ENCODE data around the gene TMTC2.

TMTC2 gene

DNA sequence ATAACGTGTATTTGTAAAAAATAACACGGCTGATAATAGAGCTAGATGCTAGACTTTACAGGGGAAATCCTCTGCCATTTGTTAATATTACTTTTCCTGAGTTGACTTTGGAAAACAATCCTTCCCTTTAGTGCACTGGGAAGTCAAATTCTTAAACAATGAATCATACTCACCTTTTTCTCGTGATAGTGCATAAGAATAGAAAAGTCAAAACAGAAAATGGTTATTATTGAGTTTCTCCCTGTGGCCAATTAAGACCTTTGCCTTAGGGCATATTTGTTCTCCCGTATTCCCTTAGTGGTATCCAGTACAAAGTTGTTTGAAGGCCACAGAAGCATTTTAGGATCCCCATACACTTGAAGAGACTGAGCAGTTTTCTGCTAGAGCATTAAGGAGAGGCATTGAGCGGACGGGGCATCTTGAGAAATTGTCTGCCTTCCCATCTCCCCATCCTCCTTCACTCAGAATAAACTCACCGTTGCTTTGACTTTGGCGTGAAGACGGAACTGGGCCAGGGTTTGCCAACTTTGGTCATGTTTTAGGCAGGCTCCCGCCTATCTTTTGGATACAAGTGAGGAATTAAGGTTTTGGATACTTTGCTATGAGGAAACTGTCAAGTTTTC is 171.3 kb downstream of the TMTC2 start:
- no peaks in the 10 kb centered on the region for H4K20me1 ChIP-seq (ENCODE audit: insufficient read depth)
- H3K27me3 ChIP-seq (ENCODE audit: insufficient read depth, low read depth) = no peaks in the 10 kb centered on the region
- H3K79me2 ChIP-seq (ENCODE audit: insufficient read depth, low read depth) = no peaks in the 10 kb centered on the region
- no peaks in the 10 kb centered on the region for H3K36me3 ChIP-seq (ENCODE audit: insufficient read depth)
- H3K27ac ChIP-seq = no peak overlapping the region
- H3K4me1 ChIP-seq (ENCODE audit: low read depth, poor library complexity, severe bottlenecking) = no peaks in the 10 kb centered on the region
- H2AFZ ChIP-seq (ENCODE audit: low read depth) = no peak overlapping the region
- no peak overlapping the region for H3K4me3 ChIP-seq (IDR thresholded peaks at IDR 0.05; ENCODE audit: insufficient read depth, low read depth, low read length)
- no peak overlapping the region for H3K9ac ChIP-seq
- TF ChIP-seq, protein P1, sequence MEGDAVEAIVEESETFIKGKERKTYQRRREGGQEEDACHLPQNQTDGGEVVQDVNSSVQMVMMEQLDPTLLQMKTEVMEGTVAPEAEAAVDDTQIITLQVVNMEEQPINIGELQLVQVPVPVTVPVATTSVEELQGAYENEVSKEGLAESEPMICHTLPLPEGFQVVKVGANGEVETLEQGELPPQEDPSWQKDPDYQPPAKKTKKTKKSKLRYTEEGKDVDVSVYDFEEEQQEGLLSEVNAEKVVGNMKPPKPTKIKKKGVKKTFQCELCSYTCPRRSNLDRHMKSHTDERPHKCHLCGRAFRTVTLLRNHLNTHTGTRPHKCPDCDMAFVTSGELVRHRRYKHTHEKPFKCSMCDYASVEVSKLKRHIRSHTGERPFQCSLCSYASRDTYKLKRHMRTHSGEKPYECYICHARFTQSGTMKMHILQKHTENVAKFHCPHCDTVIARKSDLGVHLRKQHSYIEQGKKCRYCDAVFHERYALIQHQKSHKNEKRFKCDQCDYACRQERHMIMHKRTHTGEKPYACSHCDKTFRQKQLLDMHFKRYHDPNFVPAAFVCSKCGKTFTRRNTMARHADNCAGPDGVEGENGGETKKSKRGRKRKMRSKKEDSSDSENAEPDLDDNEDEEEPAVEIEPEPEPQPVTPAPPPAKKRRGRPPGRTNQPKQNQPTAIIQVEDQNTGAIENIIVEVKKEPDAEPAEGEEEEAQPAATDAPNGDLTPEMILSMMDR (conservative IDR thresholded peaks at IDR 0.05; ENCODE audit: low read depth, low read length) = no peak
- H3K4me2 ChIP-seq = no peak overlapping the region

DNA sequence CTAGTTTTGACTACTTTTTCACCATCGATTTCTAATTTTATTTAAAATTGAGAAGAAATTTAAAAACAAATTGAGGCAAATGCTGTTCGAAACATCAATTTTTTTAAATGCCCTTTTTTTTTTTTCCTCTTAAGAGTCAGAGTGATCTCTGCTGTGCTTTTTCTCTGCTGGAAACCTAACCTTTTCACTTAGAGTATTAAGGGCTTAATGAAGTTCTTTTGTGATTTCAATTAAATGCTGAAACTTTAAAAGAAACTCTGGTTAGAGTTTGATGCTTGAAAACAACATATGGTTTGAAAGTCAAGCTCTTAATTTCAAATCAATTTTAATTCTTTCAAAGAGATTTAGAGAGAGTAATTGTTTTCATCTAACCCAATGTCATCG is 171.8 kb downstream of the TMTC2 start:
- H3K9ac ChIP-seq = no peak overlapping the region
- no peak overlapping the region for H3K4me3 ChIP-seq (IDR thresholded peaks at IDR 0.05; ENCODE audit: insufficient read depth, low read depth, low read length)
- no peak overlapping the region for H3K4me2 ChIP-seq

DNA sequence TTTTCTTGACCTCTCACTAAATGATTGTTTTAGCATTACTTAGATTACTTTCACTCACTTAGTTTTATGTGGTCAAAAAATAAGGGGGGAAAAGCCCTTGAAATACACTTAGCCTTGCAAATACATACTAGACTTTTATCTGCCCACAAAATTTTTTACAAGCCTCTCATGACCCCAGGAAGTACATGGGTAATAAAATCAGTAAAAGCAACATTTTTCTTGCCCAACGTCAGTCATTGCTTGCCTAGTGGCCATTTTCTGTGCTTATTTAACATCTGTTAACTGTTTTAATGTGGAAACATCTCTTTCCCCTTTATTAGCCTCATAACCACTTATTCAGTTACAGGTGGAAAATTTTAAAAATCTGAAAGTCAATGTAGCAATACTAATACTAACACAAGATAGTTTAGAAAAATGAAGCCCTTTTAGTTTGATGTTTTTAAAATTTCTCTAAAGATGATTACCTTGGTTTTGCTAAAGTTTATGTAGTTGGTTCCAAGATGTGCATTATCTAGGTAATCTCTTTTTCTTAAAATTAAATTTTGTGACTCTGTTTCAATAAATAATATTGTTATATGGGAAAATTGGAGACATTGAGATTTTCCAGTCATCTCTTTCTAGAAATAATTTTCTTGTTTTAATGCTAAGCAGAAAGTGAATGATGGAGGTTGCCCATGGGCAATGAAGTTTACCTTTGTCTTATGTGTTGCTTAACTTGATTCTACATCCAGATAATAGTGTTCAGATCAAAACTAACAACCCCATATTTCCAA is 175.5 kb downstream of the TMTC2 start:
- no peaks in the 10 kb centered on the region for H3K4me1 ChIP-seq (ENCODE audit: low read depth, poor library complexity, severe bottlenecking)
- no peaks in the 10 kb centered on the region for H3K27me3 ChIP-seq (ENCODE audit: insufficient read depth, low read depth)
- no peaks in the 10 kb centered on the region for H3K79me2 ChIP-seq (ENCODE audit: insufficient read depth, low read depth)
- H3K9ac ChIP-seq = no peak overlapping the region
- no peak overlapping the region for H3K4me2 ChIP-seq
- TF ChIP-seq, protein P1 (conservative IDR thresholded peaks at IDR 0.05; ENCODE audit: low read depth, low read length) = no peak
- no peak overlapping the region for H3K4me3 ChIP-seq (IDR thresholded peaks at IDR 0.05; ENCODE audit: insufficient read depth, low read depth, low read length)
- no peaks in the 10 kb centered on the region for H3K36me3 ChIP-seq (ENCODE audit: insufficient read depth)
- no peak overlapping the region for H2AFZ ChIP-seq (ENCODE audit: low read depth)
- no peak overlapping the region for H3K27ac ChIP-seq
- H4K20me1 ChIP-seq (ENCODE audit: insufficient read depth) = no peaks in the 10 kb centered on the region

More for the DNA sequence above, 171.8 kb downstream of the TMTC2 start:
- Histone ChIP-seq H3K36me3 (ENCODE audit: insufficient read depth) (no peaks in the 10 kb centered on the region), H3K4me1 (ENCODE audit: low read depth, poor library complexity, severe bottlenecking) (no peaks in the 10 kb centered on the region), H3K79me2 (ENCODE audit: insufficient read depth, low read depth) (no peaks in the 10 kb centered on the region), H3K27me3 (ENCODE audit: insufficient read depth, low read depth) (no peaks in the 10 kb centered on the region), H2AFZ (ENCODE audit: low read depth) (no peak overlapping the region), H3K27ac (no peak overlapping the region), H4K20me1 (ENCODE audit: insufficient read depth) (no peaks in the 10 kb centered on the region)
- TF ChIP-seq, protein P1 (conservative IDR thresholded peaks at IDR 0.05; ENCODE audit: low read depth, low read length) = no peak

DNA sequence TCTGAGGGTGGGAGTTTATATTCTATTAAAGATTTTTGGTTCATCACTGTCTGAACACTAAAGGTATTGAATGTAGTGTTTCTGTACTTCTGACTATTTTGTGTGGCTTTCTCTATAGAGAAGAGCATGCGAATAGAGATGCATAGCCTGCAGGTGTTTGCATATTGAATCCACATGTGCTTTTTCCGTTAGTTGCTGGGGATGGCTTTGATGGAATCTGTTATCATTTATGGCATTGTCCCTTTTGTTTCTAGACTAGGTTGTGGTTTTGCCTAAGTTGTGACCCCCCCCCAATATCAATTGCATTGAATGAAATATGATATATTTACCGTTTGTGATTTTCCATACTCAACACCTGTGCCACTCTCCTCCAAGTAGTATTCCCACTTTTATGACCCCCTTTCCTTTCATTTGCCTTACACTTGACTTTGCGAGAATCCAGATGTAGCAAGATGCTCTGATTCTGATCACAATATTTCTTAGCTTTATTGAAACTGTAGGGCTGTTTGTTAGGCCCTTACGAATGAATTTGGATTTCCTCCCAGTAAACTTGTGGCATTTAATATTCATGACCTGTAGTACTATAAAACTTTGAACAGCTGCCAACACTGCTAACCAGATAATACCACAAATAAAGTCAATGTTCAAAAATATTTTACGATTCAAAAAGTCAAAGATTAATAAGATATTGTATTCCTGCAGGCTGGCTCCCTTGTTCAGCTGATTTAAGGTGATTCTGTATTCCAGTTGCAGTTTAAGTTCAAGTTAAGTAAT is 176.4 kb downstream of the TMTC2 start:
- no peaks in the 10 kb centered on the region for H3K36me3 ChIP-seq (ENCODE audit: insufficient read depth)
- H4K20me1 ChIP-seq (ENCODE audit: insufficient read depth) = no peaks in the 10 kb centered on the region
- H2AFZ ChIP-seq (ENCODE audit: low read depth) = no peak overlapping the region
- no peak overlapping the region for H3K4me3 ChIP-seq (IDR thresholded peaks at IDR 0.05; ENCODE audit: insufficient read depth, low read depth, low read length)
- no peak overlapping the region for H3K27ac ChIP-seq
- H3K4me1 ChIP-seq (ENCODE audit: low read depth, poor library complexity, severe bottlenecking) = no peaks in the 10 kb centered on the region
- H3K4me2 ChIP-seq = no peak overlapping the region
- no peaks in the 10 kb centered on the region for H3K27me3 ChIP-seq (ENCODE audit: insufficient read depth, low read depth)
- no peak overlapping the region for H3K9ac ChIP-seq
- TF ChIP-seq, protein P1 (conservative IDR thresholded peaks at IDR 0.05; ENCODE audit: low read depth, low read length) = no peak
- no peaks in the 10 kb centered on the region for H3K79me2 ChIP-seq (ENCODE audit: insufficient read depth, low read depth)

Measured in KMS-11 (cell line).